ENCODE measurements around the gene CTBP1.
A peak's percentile ranks its signal among the peaks of the same experiment; 100 is the strongest.

The CTBP1 gene

DNA sequence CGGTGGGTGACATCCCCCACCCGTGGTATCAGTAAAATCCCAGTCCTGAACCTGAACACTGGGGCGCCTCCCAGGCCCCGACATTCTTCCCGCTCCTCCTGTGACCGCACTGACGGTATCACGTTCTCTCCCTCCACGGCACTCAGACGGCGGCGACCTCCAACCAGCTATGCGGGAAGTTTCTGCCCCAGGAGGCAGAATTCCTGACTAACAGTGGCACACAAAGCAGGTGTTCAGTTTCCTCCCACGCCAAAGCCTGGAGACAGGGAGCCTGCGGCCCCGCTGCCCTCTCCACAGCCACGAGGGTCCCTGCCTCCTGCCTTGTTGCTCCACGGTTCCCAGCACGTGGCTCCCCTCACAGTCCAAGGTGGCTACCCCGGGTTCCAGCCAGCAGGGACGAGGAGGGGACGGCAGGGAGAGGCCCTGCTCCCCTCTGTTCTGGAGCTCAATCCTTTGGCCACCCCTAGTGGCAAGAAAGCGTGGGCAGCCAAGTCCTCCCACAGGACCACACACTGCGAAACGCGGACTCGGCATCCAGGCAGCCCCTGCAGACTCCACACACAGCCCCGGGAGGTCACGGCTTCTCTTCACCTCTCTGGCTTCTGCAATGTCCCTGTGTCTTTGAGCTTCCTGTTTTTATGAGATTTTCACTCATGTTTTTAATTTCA lies 15.2 kb downstream of the CTBP1 start:
- TF ChIP-seq CTCF (IDR thresholded peaks at IDR 0.05; ENCODE audit: insufficient read depth, low read length, missing control alignments) = peak; percentile 33
- no peak for DNase-seq (ENCODE audit: low read depth, low spot score)
- H3K4me3 ChIP-seq (ENCODE audit: low read depth, low read length) = no peak overlapping the region
- ChIA-PET CTCF (interaction anchor here (0.9 to 1.2 kb wide), 5 partner anchors 11 to 103 kb away, joined by 3 to 8 read pairs (median 3); no protein-coding TSS in a partner anchor), POLR2A (interaction anchor here (0.6 kb wide), 2 partner anchors 8 to 68 kb away, joined by 3 read pairs; no protein-coding TSS in a partner anchor)

- no peak overlapping the region for H3K4me3 ChIP-seq (ENCODE audit: low read depth, low read length)
- TF ChIP-seq CTCF (IDR thresholded peaks at IDR 0.05; ENCODE audit: insufficient read depth, low read length, missing control alignments) = no peak
- no peak for DNase-seq (ENCODE audit: low read depth, low spot score)
- ChIA-PET CTCF (interaction anchor here (1.2 kb wide), 1 partner anchor 102 kb away, joined by 3 read pairs; no protein-coding TSS in a partner anchor), POLR2A (interaction anchor here (0.6 kb wide), 1 partner anchor 67 kb away, joined by 3 read pairs; no protein-coding TSS in a partner anchor)
Measured at GRCh38 chr4:1232661-1233621, 16.0 kb downstream of the CTBP1 start.

DNA sequence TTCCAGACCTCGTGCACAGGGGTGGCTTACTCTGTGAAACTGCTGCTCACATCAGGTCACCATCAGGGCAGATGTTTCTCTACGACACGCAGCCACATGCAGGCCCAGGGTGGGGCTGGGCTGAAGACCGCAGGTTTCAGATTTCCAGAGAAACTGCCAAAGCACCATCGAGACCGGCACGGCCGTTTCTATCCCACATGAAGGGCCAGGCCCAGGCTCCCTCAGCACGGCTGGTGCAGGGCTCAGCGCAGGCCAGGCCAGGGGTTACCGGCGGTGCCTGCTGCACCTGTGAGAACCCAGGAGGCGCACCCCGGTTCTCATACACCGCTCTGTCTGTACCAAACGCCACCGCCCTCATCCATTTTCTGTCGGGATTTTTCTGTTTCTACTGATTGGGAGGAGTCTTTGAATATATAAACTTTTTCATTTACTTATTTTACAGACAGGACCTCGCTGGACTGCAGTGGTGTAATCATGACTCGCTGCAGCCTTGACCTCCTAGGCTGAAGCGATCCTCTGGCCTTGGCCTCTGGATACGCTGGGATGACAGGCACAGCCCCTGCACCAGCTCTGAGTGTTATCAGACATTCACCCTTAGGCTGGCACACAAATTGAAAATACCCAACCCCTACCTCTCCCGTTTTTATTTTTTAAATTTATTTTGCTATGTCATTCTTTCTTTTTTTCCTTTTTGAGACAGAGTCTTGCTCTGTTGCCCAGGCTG lies 17.1 kb downstream of the CTBP1 start:
- POLR2A ChIA-PET = no interaction called here
- CTCF ChIA-PET = interaction anchor here (0.8 kb wide), 1 partner anchor 64 kb away, joined by 4 read pairs; no protein-coding TSS in a partner anchor
- no peak for DNase-seq (ENCODE audit: low read depth, low spot score)
- no peak overlapping the region for H3K4me3 ChIP-seq (ENCODE audit: low read depth, low read length)
- TF ChIP-seq CTCF (IDR thresholded peaks at IDR 0.05; ENCODE audit: insufficient read depth, low read length, missing control alignments) = no peak

DNA sequence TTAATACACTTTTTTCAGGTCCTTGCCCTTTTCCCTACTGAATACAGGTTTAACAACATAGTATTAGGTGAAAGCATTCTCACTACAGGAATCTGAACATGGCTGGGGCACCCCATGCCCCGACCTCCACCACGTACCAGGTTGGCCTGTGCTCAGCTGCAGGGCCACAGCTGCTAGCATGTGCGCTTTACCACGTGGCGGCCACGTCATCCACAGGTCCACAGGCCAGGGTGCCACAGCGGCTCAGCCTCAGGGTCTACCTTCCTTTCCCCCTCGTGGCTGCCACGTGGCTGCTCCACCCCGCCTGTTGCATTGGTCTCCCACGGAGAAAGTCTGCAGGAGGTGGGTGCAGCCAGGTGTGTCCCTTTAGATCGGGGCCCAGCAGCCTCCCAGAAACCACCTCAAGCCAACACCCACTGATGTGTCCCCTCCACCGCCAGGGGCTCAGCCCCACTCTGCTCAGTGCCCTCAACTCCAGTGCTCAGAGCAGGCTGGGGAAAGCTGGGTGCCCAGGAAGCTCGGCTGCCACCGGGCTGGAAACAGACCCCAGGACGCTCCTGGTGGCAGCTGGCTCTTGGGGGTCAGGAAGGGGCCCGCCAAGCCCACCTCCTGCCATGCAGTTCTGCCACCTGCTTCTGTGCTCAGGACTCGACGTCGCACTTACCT lies 17.8 kb downstream of the CTBP1 start:
- CTCF ChIA-PET = interaction anchor here (0.8 kb wide), 1 partner anchor 63 kb away, joined by 4 read pairs; no protein-coding TSS in a partner anchor
- no peak overlapping the region for H3K4me3 ChIP-seq (ENCODE audit: low read depth, low read length)
- no peak for TF ChIP-seq CTCF (IDR thresholded peaks at IDR 0.05; ENCODE audit: insufficient read depth, low read length, missing control alignments)
- POLR2A ChIA-PET = no interaction called here
- no peak for DNase-seq (ENCODE audit: low read depth, low spot score)

GRCh38 chr4:1230316-1230715 lies 18.6 kb downstream of the CTBP1 start:
- ChIA-PET POLR2A (no interaction called here), CTCF (no interaction called here)
- no peak overlapping the region for H3K4me3 ChIP-seq (ENCODE audit: low read depth, low read length)
- no peak for TF ChIP-seq CTCF (IDR thresholded peaks at IDR 0.05; ENCODE audit: insufficient read depth, low read length, missing control alignments)
- DNase-seq (ENCODE audit: low read depth, low spot score) = no peak
